GM21381 (cell line): ENCODE results near the gene ADAM12.
"Not testable (repeated sequence)": the region's sequence is repeated elsewhere in the genome, so short reads cannot be mapped to it uniquely, and the experiment has no call there.

Source experiments
- ATAC-seq: cut with Tn5 transposase; IDR thresholded peaks from one replicate; pipeline ENCODE4 v1.9.1; 2021; ENCODE audit warnings: mild to moderate bottlenecking, moderate library complexity; ENCODE audit not compliant: unreplicated experiment

Gene ADAM12

DNA sequence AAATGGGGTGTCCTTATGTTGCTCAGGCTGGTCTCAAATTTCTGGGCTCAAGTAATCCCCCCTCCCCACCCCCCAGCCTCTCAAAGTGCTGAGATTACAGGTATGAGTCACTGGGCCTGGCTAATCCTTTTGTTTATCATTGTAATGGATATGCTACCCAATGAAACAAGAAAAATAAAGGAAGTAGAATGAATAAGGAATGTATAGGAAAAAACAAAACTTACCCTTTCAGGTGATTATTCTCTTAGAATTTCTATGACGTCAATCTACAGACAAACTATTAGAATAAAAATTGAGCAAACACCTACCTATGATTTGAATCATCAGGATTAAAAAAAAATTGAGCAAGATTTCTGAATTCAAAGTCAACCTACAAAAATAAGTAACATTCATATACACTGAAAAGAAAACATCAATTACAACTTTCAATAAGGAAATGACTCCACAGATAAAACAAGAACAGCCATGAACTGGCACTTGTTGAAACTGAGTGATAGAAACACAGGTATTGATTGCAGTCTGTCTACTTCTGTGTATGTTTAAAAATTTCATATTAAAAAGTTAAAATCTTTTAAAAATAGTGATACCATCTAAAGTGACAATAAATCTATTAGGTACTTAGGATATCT is 12.2 kb downstream of the ADAM12 start:
- ATAC-seq, result no peak

DNA sequence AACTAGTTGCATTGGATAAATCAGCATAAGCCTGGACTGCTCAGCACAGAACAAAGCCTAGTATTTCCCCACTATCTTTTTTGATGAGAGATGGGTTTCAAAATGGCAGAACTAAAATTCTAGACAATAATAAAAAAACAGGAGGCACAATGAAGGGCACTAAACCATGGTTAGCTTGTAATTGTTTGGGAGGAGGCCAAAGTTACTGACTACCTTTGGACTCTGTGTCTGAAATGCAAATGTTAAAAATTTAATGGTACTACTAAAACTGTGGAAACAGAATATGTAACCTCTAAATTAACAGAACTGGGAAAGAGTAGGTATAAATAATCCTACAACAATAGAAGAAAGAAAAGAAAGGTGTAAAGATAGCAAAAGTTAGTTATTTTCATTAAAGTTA is 13.0 kb downstream of the ADAM12 start:
- ATAC-seq, result no peak

- no peak for ATAC-seq
Measured at GRCh38 chr10:126374435-126374834, 13.8 kb downstream of the ADAM12 start.

DNA sequence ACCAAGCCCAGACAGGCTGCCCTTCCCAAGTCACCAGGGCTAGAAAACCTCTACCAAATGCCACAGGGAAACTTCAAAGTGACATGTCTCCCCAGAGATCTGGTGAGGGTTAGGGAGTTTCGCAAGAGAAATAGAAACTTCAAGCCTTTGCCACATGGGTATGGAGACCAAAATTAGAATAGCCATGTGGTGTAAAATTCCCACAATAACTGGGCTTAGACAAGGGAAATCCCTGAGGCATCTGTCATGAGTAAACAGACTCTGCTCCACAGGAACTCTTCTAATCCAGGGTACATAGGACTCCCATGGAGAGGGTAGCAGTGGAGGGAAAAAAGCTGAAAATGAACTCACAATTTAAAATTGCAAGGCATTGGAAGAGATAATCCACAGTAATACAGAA is 14.3 kb downstream of the ADAM12 start:
- ATAC-seq, result no peak

DNA sequence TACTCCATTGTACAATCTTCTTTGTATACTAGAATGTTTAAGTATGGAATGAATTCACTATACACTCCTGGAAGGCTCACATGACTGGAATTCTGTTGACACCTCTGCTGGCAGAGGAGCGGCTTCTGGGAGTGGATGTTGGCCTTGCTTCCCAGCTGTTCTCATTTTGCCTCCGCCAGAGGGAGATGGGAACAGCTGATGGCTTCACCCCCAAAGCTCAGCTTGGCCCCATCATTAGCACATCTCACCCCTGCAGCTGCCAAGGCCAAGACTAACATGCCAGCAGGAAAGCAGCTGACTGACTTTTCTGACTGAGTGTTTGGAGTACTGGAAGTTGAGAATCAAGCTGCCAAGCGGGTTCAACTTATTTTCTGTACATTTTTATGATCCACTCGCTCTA is 15.1 kb downstream of the ADAM12 start:
- no peak for ATAC-seq

- no peak for ATAC-seq
Measured at GRCh38 chr10:126372396-126372795, 15.9 kb downstream of the ADAM12 start.

DNA sequence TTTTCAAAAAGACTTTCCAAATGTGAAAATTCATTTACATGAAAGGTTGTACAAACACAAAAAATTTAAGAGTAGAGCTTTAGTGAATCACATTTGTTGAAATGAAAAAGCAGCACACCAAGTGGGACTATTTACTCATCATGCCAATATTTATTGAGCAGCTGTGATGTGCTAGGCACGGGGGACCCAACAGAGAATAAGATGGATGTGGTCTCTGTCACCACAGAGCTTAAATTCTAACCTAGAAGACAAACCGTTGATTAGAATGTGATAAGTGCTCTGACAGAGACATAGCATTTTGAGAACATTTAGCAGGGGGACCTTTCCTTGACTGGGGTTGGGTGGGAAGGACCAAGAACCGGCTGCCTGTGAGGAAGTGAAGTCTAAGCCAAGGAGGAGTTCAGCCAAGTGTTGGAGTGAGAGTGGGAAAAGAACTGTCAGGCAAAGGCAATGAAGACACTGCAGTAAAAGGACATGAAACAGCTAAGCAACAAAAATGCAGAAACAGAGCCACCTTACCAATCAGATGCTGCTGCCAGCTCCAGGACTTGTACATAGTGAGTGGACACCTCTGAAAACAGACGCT is 19.1 kb downstream of the ADAM12 start:
- ATAC-seq, result no peak

DNA sequence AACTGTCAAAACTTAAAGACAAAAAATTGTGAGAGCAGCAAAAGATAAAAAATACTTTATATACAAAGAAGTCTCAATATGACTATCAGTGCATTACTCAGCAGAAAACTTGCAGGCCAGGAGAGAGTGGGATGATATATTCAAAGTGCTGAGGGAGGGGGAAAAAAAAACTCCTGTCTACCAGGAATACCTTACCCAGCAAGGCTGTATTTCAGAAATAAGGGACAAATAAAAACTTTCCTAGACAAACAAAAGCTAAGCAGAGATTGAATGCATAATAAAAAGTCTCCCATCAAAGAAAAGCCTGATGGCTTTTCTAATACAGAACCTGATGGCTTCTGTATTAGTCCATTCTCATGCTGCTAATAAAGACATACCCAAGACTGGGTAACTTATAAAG is 31.1 kb downstream of the ADAM12 start:
- no peak for ATAC-seq

DNA sequence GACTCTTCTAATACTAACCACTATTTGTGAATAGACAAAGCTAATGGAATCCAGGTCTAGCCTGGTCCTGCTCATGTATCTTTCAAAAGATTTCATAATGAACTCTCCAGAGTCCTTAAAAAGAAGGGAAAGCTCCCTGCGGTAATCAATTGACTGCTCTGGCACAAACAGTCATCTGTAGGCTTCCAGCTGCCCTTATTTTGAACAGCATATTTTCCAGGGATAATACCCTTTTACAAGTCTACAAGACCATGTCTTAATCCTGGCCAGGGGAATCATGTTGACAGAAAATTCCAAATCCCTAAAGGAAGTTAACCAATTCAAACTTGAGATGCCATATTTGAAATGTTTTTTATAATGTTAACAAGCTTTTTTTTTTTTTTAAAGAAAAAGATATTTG is 34.6 kb downstream of the ADAM12 start:
- no peak for ATAC-seq

DNA sequence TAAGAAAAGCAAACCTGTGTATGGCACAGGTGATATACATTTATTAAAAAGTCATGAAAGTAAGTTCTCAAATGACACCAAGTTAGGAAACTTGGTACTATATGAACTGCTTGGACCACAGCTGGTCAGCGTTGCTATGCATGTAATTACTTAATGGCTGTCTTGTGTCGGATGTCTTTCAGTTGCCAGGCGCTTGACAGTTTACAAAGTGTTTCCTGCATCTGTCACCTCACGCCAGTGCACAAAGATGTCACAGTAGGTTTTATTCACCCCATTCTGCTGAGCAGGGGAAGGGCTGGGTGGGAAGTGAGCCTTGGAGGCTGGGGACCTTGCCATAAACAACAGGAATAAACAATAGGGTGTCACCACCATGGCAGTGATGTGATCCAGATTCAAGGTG is 35.8 kb downstream of the ADAM12 start:
- ATAC-seq, result no peak

DNA sequence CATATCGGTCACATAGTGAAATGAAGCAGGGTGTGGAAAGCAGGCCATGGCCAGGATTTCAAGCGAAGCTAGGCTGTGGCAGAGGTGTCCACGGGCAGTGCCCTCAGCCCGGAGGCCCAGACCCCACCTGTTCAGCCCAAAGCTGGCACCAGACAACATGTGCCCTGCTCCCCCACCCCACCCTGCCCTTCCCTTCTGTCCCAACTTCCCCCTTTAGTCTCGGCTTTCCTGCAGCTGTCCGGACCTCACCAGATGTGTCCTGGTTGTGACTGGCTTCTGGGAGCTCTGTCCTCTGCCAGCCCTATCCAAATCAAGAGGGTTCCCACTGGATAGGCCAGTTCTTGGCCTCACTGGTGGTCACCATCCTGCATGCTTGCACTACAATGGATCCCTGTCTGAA is 37.3 kb downstream of the ADAM12 start:
- no peak for ATAC-seq

DNA sequence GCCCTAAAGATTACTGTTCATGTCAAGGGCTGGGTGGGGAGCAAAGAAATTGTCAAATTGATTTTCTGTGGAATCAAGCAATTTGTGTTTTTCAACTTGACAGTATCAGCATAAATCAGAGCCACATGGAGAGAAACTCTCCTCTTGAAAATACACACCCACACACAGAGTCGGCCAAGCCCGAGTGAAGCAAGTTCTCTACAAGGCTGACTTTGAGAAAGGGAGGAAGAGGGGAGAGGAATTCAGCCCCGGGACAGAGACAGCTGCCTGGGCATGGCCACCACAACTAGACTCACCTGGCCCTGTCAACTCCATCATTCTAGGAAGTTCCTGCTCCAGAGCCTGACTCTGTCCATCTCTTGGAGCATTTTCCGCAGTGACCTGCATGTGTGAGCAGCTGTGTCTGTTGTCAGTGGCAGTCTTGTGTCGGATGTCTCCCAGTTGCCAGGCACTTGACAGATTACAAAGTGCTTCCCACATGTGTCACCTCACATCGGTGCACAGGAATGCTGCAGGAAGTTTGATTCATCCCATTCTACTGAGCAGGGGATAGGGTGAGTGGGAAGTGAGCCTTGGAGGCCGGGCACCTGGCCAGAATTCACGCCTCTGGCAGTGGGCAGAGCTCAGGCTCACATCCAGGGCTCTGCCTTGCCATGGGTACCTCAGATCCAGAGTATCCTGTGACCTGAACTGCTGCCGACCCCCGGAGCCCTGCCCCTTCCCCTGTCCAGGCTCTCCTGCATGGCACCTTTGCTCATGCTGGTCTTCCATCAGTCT is 37.9 kb downstream of the ADAM12 start:
- no peak for ATAC-seq

GRCh38 chr10:126349676-126350075 is 38.6 kb downstream of the ADAM12 start:
- no peak for ATAC-seq

- no peak for ATAC-seq
Measured at GRCh38 chr10:126349101-126349500, 39.2 kb downstream of the ADAM12 start.

- not testable (repeated sequence) for ATAC-seq
Measured at GRCh38 chr10:126343496-126343895, 44.8 kb downstream of the ADAM12 start.

DNA sequence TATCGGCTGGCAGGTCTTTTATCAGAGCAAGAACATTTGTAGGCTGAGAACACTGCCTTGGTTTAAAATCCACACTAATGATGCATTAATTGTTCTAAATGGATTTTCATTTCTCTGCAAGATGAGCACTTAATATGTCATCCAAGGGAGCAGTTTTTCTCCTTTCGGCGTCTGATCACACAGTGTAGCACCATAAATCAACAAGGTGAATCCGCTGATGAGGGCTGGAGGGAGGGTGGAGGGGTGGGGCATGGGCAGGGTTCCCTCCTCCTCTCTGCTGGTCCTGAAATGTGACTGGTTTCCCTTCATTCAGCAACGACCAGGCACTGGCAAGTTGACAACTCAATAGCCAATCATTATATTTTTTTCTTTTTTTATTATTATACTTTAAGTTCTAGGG is 45.6 kb downstream of the ADAM12 start:
- no peak for ATAC-seq

DNA sequence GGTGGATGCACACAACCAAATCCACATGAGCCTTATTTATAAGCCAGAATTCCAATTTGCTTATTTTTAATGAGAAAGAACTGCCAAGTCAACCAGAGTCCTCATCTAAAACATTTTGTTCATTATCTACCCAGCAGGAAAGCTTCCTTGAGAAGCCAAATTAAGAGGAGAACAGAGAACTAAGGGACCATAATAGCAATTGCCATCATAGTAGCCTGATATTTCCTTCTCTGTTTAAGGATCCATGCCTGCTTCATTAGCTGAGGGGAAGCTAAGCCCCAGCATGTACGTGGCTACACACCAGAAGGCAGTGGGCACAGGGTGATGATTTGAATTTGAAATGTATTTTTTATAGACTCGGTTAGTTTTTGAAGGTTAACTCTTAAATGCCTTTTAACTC is 46.8 kb downstream of the ADAM12 start:
- ATAC-seq, result no peak

- ATAC-seq, result no peak
Measured at GRCh38 chr10:126337251-126337810, 50.9 kb downstream of the ADAM12 start.

DNA sequence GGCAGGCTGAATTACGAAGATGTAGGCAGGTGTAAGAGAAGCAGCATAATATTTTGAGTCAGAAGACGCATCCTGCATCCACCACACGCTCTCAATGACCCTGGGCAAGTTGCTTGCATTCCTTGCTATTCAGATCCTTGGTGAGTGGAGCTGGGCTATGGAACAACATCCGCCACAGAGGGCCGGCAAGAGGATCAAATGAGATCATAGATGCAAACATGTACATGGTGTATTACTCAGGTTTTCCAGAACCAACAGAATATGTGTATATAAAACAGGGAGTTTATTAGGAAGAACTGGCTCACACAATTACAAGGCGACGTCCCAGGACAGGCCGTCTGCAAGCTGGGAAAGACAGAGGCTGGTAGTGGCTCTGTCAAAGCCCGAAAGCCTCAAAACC is 51.5 kb downstream of the ADAM12 start:
- ATAC-seq, result no peak

DNA sequence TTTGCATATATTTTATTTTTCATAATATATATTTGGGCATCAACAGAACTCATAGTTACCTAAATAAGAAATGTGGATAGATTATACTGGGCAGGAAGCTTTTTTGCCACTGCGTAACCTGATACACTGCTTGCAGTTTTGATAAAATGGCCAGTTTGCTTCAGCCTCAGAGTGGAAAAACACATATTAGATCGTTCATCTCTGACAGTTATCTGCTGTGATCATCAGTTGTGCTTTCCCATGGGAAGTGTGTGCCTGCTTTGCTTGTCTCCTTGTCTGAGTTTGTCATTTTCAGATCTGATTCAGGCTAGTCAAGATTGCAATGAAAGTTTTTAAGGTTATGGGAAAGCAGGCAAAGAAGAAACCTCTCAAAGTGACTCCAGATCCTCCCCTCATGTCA is 54.0 kb downstream of the ADAM12 start:
- no peak for ATAC-seq

DNA sequence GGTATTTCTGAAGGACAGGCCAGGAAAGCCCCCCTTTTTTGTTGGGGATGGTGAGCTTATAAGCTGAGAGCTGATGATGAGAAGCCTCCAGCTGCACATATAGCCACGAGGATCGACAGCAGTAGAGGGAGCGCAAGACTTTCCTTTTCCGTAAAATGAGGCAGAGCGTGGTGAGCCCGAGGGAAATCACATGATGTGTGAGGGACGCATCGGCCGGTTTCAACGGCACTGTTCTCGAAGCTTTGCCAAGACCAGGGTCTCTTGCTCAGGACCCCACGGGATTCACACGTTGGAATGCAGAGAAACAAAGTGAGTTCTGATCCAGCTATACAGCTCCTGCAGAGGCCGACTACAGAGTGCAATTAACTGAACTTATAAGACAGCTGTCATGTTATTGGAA is 55.7 kb downstream of the ADAM12 start:
- no peak for ATAC-seq

- ATAC-seq, result no peak
Measured at GRCh38 chr10:126331101-126331500, 57.2 kb downstream of the ADAM12 start.
